Epithelial cell of esophagus (primary cell): ENCODE data around the gene CD200R1L.

Source experiments
- DNase-seq: peaks from one replicate; pipeline ENCODE4 v3.0.0; 2010; ENCODE audit warnings: low read depth
- H3K4me3 ChIP-seq: 2 replicates; pipeline ENCODE4 v1.5.1; 2011; ENCODE audit warnings: mild to moderate bottlenecking, low read length, control low read depth
- TF ChIP-seq, protein P1 (sequence below): IDR thresholded peaks from 2 replicates; pipeline ENCODE4 v1.5.1; 2011; ENCODE audit warnings: low read depth, mild to moderate bottlenecking, low read length, control low read depth, inconsistent platforms; ENCODE audit not compliant: insufficient read depth; ENCODE audit errors: missing control alignments

The CD200R1L gene

DNA sequence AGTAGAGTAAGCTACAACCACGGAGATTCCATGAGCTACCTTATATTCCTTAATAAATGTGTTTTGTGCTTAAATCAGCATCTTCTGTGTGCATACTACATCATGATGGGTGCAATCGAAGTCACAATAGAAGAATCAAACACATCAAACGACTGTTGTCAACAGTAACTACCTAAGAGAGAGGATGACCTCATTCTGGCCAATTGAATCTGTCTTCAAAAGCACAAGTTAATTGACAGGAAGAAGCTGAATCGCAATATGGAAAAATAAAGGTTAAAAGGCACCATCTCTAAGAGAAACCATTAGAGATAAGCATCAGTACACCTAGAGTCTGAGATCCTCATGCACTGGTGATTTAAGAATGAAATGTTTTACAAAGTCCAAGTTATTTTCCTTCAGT is 39.0 kb downstream of the CD200R1L start:
- TF ChIP-seq, protein P1, sequence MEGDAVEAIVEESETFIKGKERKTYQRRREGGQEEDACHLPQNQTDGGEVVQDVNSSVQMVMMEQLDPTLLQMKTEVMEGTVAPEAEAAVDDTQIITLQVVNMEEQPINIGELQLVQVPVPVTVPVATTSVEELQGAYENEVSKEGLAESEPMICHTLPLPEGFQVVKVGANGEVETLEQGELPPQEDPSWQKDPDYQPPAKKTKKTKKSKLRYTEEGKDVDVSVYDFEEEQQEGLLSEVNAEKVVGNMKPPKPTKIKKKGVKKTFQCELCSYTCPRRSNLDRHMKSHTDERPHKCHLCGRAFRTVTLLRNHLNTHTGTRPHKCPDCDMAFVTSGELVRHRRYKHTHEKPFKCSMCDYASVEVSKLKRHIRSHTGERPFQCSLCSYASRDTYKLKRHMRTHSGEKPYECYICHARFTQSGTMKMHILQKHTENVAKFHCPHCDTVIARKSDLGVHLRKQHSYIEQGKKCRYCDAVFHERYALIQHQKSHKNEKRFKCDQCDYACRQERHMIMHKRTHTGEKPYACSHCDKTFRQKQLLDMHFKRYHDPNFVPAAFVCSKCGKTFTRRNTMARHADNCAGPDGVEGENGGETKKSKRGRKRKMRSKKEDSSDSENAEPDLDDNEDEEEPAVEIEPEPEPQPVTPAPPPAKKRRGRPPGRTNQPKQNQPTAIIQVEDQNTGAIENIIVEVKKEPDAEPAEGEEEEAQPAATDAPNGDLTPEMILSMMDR = no peak
- H3K4me3 ChIP-seq = no peak overlapping the region
- no peak for DNase-seq

- no peak for DNase-seq
- TF ChIP-seq, protein P1 = no peak
- no peak overlapping the region for H3K4me3 ChIP-seq
Measured at GRCh38 chr3:112806903-112807302, 39.8 kb downstream of the CD200R1L start.

GRCh38 chr3:112805126-112805525 is 41.5 kb downstream of the CD200R1L start:
- H3K4me3 ChIP-seq = no peak overlapping the region
- DNase-seq = no peak
- TF ChIP-seq, protein P1 = no peak

GRCh38 chr3:112804021-112804420 is 42.6 kb downstream of the CD200R1L start:
- no peak overlapping the region for H3K4me3 ChIP-seq
- TF ChIP-seq, protein P1 = no peak
- no peak for DNase-seq

DNA sequence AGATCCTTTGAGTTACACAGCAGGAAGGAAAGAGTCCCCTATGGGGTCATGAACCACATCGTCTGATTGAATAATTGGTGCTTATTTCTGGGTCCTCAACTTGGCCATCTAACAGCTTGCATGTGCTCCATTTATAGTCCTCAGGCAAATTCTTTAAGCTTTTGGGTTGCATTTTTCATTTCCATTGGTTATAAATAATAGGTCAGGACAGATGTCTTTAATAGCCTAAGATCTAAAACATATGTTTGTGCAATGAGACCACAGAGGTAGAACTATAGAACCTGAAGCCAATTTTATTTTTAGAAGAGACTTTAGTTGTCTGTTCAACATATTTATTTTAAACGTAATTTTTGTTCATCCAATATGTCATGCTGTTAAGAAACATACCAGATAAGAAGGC is 43.2 kb downstream of the CD200R1L start:
- no peak overlapping the region for H3K4me3 ChIP-seq
- TF ChIP-seq, protein P1 = no peak
- no peak for DNase-seq

- H3K4me3 ChIP-seq = no peak overlapping the region
- TF ChIP-seq, protein P1 = no peak
- no peak for DNase-seq
Measured at GRCh38 chr3:112802338-112802737, 44.3 kb downstream of the CD200R1L start.

GRCh38 chr3:112799946-112800345 is 46.7 kb downstream of the CD200R1L start:
- DNase-seq = peak; percentile 70
- TF ChIP-seq, protein P1 = no peak
- H3K4me3 ChIP-seq = no peak overlapping the region
